GM19467 (cell line): ENCODE data around the gene TXNDC17.
"Not testable (repeated sequence)": the region's sequence is repeated elsewhere in the genome, so short reads cannot be mapped to it uniquely, and the experiment has no call there.

ENCODE experiments used
- ATAC-seq: cut with Tn5 transposase; IDR thresholded peaks from one replicate; pipeline ENCODE4 v1.9.1; 2021; ENCODE audit warnings: mild to moderate bottlenecking, moderate library complexity; ENCODE audit not compliant: unreplicated experiment

TXNDC17 gene

GRCh38 chr17:6682339-6682738 is 41.5 kb downstream of the TXNDC17 start:
- no peak for ATAC-seq

GRCh38 chr17:6683081-6683684 is 42.3 kb downstream of the TXNDC17 start:
- no peak for ATAC-seq

- no peak for ATAC-seq
Measured at GRCh38 chr17:6683730-6684459, 43.0 kb downstream of the TXNDC17 start.

GRCh38 chr17:6684460-6684783 is 43.6 kb downstream of the TXNDC17 start:
- ATAC-seq, result no peak

GRCh38 chr17:6684881-6685767 is 44.3 kb downstream of the TXNDC17 start:
- ATAC-seq, result no peak

GRCh38 chr17:6686026-6686425 is 45.2 kb downstream of the TXNDC17 start:
- ATAC-seq, result no peak

- no peak for ATAC-seq
Measured at GRCh38 chr17:6688944-6689343, 48.1 kb downstream of the TXNDC17 start.

GRCh38 chr17:6690641-6691040 is 49.8 kb downstream of the TXNDC17 start:
- ATAC-seq, result no peak

GRCh38 chr17:6691546-6691945 is 50.7 kb downstream of the TXNDC17 start:
- no peak for ATAC-seq

GRCh38 chr17:6691958-6692357 is 51.1 kb downstream of the TXNDC17 start:
- ATAC-seq, result not testable (repeated sequence)
